NOMO-1 treated with dmso at 0.1 percent for 144 hours (cell line): ENCODE measurements around the gene MCRS1.

Experiments used
- DNase-seq: peaks from one replicate; lab custom pipeline; 2025; ENCODE audit not compliant: unreplicated experiment; lab: John Stamatoyannopoulos, UW

Gene MCRS1

GRCh38 chr12:49556391-49557186 is 11.4 kb downstream of the MCRS1 start:
- DNase-seq = no peak

GRCh38 chr12:49555631-49556390 is 12.1 kb downstream of the MCRS1 start:
- no peak for DNase-seq

GRCh38 chr12:49554266-49554665 is 13.7 kb downstream of the MCRS1 start:
- DNase-seq = no peak

- no peak for DNase-seq
Observed at GRCh38 chr12:49553512-49554088, 14.3 kb downstream of the MCRS1 start.

GRCh38 chr12:49552899-49553298 is 15.0 kb downstream of the MCRS1 start:
- no peak for DNase-seq

- no peak for DNase-seq
Observed at GRCh38 chr12:49552425-49552824, 15.5 kb downstream of the MCRS1 start.

GRCh38 chr12:49552014-49552413 is 15.9 kb downstream of the MCRS1 start:
- no peak for DNase-seq

GRCh38 chr12:49550693-49551252 is 17.2 kb downstream of the MCRS1 start:
- no peak for DNase-seq

- no peak for DNase-seq
Observed at GRCh38 chr12:49549735-49550692, 17.9 kb downstream of the MCRS1 start.

GRCh38 chr12:49548822-49549648 is 18.9 kb downstream of the MCRS1 start:
- DNase-seq = no peak

GRCh38 chr12:49548481-49548821 is 19.5 kb downstream of the MCRS1 start:
- no peak for DNase-seq

GRCh38 chr12:49547090-49547690 is 20.8 kb downstream of the MCRS1 start:
- DNase-seq = no peak

- DNase-seq = no peak
Observed at GRCh38 chr12:49546481-49546880, 21.5 kb downstream of the MCRS1 start.

- DNase-seq = no peak
Observed at GRCh38 chr12:49545815-49546214, 22.1 kb downstream of the MCRS1 start.

- DNase-seq = no peak
Observed at GRCh38 chr12:49543914-49544815, 23.8 kb downstream of the MCRS1 start.

- DNase-seq = no peak
Observed at GRCh38 chr12:49543221-49543913, 24.6 kb downstream of the MCRS1 start.

GRCh38 chr12:49542592-49543160 is 25.3 kb downstream of the MCRS1 start:
- no peak for DNase-seq
